MG63 (cell line): ENCODE measurements around the gene AQP1. TPM values are rescaled to one million over a fixed set of nuclear protein-coding genes. Genes with fewer than 3 reads are reported as not detected.

Source experiments
- DNase-seq: peaks from one replicate; pipeline ENCODE4 v3.0.0-alpha.2; 2020
- H3K27me3 ChIP-seq: fragments of 250-450 bp; sonication (Bioruptor Pico); 2 replicates; pipeline ENCODE4 v1.5.1; 2020; ENCODE audit warnings: mild to moderate bottlenecking, moderate library complexity
- H3K36me3 ChIP-seq: fragments of 250-450 bp; sonication (Bioruptor Pico); 2 replicates; pipeline ENCODE4 v1.5.1; 2020; ENCODE audit warnings: mild to moderate bottlenecking, moderate library complexity
- H3K4me3 ChIP-seq: fragments of 250-450 bp; sonication (Bioruptor Pico); 2 replicates; pipeline ENCODE4 v1.5.1; 2020; ENCODE audit warnings: mild to moderate bottlenecking, moderate library complexity
- H3K9me3 ChIP-seq: fragments of 250-450 bp; sonication (Bioruptor Pico); 2 replicates; pipeline ENCODE4 v1.5.1; 2020; ENCODE audit warnings: mild to moderate bottlenecking, moderate library complexity
- total RNA-seq: library from RNA; depleted of rRNA; stranded (reverse); fragments of >200 nt; shearing (Covaris generic); gene quantifications from 2 replicates; pipeline ENCODE4 v1.2.3, GENCODE V29; 2014; ENCODE audit warnings: low replicate concordance; rRNA removed

Gene AQP1
- total RNA-seq, 1 experiment from 2014 or later: not detected

- Histone ChIP-seq H3K27me3 (no peaks in the 10 kb centered on the region), H3K36me3 (no peaks in the 10 kb centered on the region), H3K4me3 (no peak overlapping the region), H3K9me3 (no peaks in the 10 kb centered on the region)
- DNase-seq: no peak
Measured at GRCh38 chr7:30970594-30971094, 59.0 kb downstream of the AQP1 start.

GRCh38 chr7:30971440-30971839, 59.8 kb downstream of the AQP1 start:
- no peaks in the 10 kb centered on the region for H3K9me3 ChIP-seq
- no peaks in the 10 kb centered on the region for H3K27me3 ChIP-seq
- no peaks in the 10 kb centered on the region for H3K36me3 ChIP-seq
- DNase-seq: no peak
- H3K4me3 ChIP-seq: no peak overlapping the region

- Histone ChIP-seq H3K9me3 (no peaks in the 10 kb centered on the region), H3K27me3 (no peaks in the 10 kb centered on the region), H3K36me3 (no peaks in the 10 kb centered on the region), H3K4me3 (no peak overlapping the region)
- DNase-seq: no peak
Measured at GRCh38 chr7:30971840-30972563, 60.3 kb downstream of the AQP1 start.

- H3K4me3 ChIP-seq: no peak overlapping the region
- H3K27me3 ChIP-seq: 0 out of 2 replicates have a peak, but pooled peaks cover 2% of the 10 kb centered on the region
- no peaks in the 10 kb centered on the region for H3K9me3 ChIP-seq
- DNase-seq: no peak
- no peaks in the 10 kb centered on the region for H3K36me3 ChIP-seq
Measured at GRCh38 chr7:30973292-30973691, 61.6 kb downstream of the AQP1 start.

GRCh38 chr7:30973791-30974604, 62.3 kb downstream of the AQP1 start:
- H3K9me3 ChIP-seq: no peaks in the 10 kb centered on the region
- peaks cover 4% of the 10 kb centered on the region; the same call in 1 of the 2 replicates for H3K27me3 ChIP-seq
- no peak for DNase-seq
- H3K36me3 ChIP-seq: no peaks in the 10 kb centered on the region
- H3K4me3 ChIP-seq: no peak overlapping the region

GRCh38 chr7:30974605-30975255, 63.1 kb downstream of the AQP1 start:
- H3K36me3 ChIP-seq: no peaks in the 10 kb centered on the region
- DNase-seq: no peak
- no peaks in the 10 kb centered on the region for H3K9me3 ChIP-seq
- H3K4me3 ChIP-seq: no peak overlapping the region
- peaks cover 4% of the 10 kb centered on the region; the same call in 1 of the 2 replicates for H3K27me3 ChIP-seq

Other genes with a start within 250 kb of the AQP1 start
- not detected in 2 replicates for gene CRHR2, start 229.4 kb upstream of the AQP1 start, total RNA-seq
- gene INMT, start 159.7 kb upstream of the AQP1 start, total RNA-seq: 0.03 TPM in 1 of 2 replicates, not detected in the other
- 1.7 TPM in 1 of 2 replicates, not detected in the other for gene MINDY4, start 140.4 kb upstream of the AQP1 start, total RNA-seq
- gene GHRHR, start 52.1 kb downstream of the AQP1 start, total RNA-seq: not detected in 2 replicates
- not detected in 2 replicates for gene ADCYAP1R1, start 140.5 kb downstream of the AQP1 start, total RNA-seq